Omental fat pad (tissue), 4 donors: ENCODE results near the gene CNEP1R1. TPM values are rescaled to one million over a fixed set of nuclear protein-coding genes. Genes with fewer than 3 reads are reported as not detected.

Source experiments
- ATAC-seq: fragments of 150-250 bp; one replicate; pipeline ENCODE4 v1.9.1; 2016; ENCODE audit warnings: mild to moderate bottlenecking, moderate library complexity; ENCODE audit not compliant: low FRiP score
- DNase-seq: peaks from one replicate; pipeline ENCODE4 v3.0.0-alpha.2; 2019; ENCODE audit warnings: low spot score
- total RNA-seq, 4 donors: library from RNA; depleted of rRNA; stranded (reverse); fragments of >200 nt; gene quantifications; one replicate each; pipeline ENCODE4 v1.1.0, GENCODE V29; 2016
- TF ChIP-seq, protein P1 (sequence below), 3 donors: fragments of 450-650 bp; IDR thresholded peaks; one replicate each; pipeline ENCODE4 v1.5.1; 2016 to 2017; ENCODE audit warnings: antibody characterized with exemption in 3 of 3, mild to moderate bottlenecking in 3 of 3, moderate library complexity in 2 of 3

CNEP1R1 gene, protein sequence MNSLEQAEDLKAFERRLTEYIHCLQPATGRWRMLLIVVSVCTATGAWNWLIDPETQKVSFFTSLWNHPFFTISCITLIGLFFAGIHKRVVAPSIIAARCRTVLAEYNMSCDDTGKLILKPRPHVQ
- 10 to 100 TPM; 15.1 to 29.5 (median 21.1) TPM for total RNA-seq

DNA sequence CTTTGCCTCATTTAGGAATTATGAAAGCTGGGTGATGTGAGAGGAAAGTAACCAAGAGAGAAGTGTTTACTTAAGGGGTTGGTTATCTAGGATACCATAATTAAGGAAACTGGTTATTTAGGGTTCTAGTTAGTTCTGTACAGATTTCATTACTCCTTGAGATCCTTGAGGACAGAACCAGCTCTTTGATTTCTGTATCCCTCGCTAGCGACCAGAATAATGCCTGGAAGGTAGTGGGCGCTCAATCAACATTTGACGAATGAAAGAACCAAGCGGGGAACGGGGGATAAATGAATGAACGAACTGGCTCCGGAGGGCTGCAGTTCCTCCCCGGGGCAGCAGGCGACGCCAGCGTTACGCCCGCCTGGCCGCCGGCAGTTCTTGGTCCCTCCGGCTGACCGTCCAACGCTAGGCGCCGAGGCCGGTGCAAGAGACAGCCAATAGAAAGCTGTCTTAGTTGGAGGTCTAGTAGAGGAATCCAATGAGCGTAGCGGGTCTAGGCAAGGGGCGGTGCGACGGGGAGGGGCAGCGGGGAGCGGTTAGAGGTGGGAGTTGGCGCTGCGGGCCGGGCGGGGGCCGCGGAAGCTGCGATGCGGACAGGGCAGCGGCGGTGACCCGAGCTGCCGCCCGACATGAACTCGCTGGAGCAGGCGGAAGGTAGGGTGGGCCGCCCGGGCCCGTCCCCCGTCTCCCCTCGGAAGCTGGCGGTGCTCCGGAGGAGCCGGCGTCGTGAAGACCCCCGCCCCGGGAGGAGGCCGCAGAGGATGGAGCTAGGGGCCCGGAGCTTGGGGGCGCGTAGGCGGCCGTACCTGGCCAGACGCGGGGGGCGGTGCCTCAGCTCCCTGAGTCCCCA, at the start of gene CNEP1R1:
Gene CNEP1R1 (plus strand): TSS at position 542 of the 853 bp plus-strand sequence. CDS start 91 bp downstream, at position 633.
- ATAC-seq (peak; percentile 100), DNase-seq (peak; percentile 80)
- TF ChIP-seq, protein P1, sequence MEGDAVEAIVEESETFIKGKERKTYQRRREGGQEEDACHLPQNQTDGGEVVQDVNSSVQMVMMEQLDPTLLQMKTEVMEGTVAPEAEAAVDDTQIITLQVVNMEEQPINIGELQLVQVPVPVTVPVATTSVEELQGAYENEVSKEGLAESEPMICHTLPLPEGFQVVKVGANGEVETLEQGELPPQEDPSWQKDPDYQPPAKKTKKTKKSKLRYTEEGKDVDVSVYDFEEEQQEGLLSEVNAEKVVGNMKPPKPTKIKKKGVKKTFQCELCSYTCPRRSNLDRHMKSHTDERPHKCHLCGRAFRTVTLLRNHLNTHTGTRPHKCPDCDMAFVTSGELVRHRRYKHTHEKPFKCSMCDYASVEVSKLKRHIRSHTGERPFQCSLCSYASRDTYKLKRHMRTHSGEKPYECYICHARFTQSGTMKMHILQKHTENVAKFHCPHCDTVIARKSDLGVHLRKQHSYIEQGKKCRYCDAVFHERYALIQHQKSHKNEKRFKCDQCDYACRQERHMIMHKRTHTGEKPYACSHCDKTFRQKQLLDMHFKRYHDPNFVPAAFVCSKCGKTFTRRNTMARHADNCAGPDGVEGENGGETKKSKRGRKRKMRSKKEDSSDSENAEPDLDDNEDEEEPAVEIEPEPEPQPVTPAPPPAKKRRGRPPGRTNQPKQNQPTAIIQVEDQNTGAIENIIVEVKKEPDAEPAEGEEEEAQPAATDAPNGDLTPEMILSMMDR (IDR thresholded peaks at IDR 0.05): peak in 2 of 3 donors; percentile 95 to 98

DNA sequence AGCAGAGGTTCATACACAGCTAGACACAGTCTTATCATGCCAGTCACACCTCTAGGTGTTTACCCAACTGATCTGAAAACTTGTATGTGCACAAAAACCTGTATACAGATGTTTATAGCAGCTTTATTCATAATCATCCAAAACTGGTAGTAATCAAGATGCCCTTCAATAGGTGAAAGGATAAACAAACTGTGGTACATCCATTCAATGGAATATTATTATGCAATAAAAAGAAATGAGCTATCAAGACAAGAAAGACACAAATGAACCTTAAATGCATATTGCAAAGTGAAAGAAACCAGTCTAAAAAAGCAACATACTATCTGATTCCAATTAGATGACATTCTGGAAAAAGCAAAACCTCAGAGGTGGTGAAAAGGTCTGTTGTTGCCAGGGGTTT, 47.6 kb upstream of the CNEP1R1 start:
- TF ChIP-seq, protein P1 (IDR thresholded peaks at IDR 0.05): no peak
- DNase-seq (no peak), ATAC-seq (no peak)

DNA sequence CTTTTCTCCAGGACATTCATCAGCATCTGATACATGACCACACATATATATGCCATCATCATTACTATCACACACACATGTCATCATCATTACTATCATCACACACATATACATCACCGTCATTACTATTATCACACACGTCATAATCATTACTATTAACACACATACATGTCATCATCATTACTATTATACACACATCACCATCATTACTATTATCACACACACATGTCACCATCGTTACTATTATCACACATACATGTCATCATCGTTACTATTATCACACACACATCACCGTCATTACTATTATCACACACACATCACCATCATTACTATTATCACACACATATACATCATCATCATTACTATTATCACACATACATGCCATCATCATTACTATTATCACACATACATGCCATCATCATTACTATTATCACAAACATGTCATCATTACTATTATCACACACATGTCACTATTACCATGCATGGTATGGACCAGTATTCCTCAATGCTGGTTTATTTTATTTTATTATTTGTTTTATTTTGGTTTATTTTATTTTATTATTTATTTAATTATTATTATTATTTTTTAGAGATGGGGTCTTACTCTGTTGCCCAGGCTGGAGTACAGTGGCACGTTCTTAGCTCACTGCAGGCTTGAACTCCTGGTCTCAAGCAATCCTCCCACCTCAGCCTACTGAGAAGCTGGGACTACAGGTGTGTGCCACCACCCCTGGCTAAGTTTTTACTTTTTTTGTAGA, 46.3 kb upstream of the CNEP1R1 start:
- no peak for ATAC-seq
- no peak for DNase-seq
- TF ChIP-seq, protein P1 (IDR thresholded peaks at IDR 0.05): no peak

DNA sequence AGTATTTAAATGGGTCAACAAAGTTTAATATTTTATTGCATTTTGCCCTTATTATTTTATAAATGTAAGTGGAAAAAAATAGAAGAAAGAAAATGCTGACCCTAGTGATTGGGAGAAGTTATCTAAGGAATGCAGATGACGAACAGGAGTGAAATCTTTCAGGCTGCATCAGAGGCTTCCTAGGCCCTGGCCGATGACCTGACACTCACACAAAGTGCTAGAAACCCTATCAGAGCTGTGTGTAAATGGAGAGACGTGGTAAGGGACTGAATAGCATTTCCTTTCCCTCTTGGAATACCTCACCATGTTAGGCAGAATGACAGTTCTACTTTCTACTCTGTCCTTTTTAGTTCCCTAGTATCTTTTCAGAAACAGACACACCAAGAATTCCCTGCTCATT, 44.9 kb upstream of the CNEP1R1 start:
- no peak for ATAC-seq
- no peak for DNase-seq
- TF ChIP-seq, protein P1 (IDR thresholded peaks at IDR 0.05): no peak

DNA sequence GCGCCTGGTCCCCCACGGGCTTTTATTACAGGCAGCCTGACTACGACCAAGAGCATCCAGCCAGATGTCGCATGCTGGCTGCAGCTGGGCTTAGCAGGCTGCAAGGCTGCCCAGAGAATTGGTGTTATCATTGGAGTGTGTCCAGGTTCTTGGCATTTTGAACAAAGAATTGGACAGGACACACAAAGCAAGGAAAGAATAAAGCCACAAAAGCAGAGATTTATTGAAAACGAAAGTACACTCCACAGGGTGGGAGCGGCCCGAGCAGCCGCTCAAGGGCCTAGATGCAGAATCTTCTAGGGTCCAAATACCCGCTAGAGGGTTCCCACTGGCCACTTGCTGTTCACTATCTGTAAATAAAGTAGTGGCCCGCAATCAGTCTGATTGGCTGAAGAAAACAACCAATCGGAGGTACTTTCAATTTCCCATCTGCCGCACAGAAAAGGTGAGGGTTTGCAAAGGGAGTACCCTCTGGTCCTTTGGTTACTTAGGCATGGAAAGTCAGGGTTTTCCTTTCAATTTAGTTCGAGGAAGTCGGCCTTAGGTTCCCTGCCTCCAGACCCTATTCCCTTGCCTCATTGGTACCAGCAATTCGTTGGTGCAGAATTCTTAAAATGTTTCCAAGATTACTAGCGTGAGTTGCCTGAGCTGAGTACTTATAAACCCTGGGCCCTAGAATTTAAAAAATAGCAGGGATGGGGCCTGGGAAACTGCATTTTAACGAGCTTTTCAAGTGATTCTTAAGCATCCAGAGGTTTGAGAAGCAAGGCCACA, 38.5 kb upstream of the CNEP1R1 start:
- TF ChIP-seq, protein P1 (IDR thresholded peaks at IDR 0.05): no peak
- DNase-seq: no peak
- no peak for ATAC-seq

DNA sequence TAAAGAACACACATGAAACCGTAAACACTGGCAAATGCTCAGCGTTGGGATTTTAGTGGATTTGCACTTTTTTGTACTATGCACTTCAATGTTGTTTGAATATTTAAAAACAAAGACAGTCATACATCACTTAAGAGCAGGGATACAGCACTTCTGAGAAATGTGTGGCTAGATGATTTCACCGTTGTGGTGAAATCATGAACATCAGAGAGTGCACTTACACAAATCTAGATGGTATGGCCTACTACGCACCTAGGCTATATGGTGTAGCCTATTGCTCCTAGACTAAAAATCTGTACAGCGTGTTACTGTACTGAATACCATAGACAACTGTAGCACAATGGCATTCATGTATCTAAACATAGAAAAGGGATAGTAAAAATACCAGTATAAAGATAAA, 37.6 kb upstream of the CNEP1R1 start:
- ATAC-seq: no peak
- DNase-seq: no peak
- TF ChIP-seq, protein P1 (IDR thresholded peaks at IDR 0.05): no peak
